ENCODE data around the gene PLEKHJ1. TPM values are rescaled to one million over a fixed set of nuclear protein-coding genes. Genes with fewer than 3 reads are reported as not detected.

PLEKHJ1 gene
- total RNA-seq, 1 experiment from 2014 or later: 94.8 TPM

DNA sequence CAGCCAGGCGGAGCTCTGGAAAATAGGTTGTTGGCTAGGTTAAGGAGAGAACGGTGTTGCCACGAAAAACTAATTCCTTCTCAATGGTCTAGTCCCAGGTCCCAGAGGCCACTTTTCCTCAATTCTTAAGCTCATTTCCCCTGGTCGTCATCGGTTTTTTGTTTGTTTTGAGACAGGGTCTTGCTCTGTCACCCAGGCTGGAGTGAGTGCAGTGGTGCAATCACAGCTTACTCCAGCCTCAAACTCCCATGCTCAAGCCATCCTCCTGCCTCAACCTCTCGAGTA, 1.7 kb upstream of the PLEKHJ1 start:
- TF ChIP-seq EZH2 (IDR thresholded peaks at IDR 0.05; ENCODE audit: low read length, unreplicated experiment) (no peak), EZH2phosphoT487 (IDR thresholded peaks at IDR 0.05; ENCODE audit: borderline replicate concordance, low read length) (no peak)
- TF ChIP-seq, protein P1, sequence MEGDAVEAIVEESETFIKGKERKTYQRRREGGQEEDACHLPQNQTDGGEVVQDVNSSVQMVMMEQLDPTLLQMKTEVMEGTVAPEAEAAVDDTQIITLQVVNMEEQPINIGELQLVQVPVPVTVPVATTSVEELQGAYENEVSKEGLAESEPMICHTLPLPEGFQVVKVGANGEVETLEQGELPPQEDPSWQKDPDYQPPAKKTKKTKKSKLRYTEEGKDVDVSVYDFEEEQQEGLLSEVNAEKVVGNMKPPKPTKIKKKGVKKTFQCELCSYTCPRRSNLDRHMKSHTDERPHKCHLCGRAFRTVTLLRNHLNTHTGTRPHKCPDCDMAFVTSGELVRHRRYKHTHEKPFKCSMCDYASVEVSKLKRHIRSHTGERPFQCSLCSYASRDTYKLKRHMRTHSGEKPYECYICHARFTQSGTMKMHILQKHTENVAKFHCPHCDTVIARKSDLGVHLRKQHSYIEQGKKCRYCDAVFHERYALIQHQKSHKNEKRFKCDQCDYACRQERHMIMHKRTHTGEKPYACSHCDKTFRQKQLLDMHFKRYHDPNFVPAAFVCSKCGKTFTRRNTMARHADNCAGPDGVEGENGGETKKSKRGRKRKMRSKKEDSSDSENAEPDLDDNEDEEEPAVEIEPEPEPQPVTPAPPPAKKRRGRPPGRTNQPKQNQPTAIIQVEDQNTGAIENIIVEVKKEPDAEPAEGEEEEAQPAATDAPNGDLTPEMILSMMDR (conservative IDR thresholded peaks at IDR 0.05; ENCODE audit: low read depth, low read length): no peak
- CTCF ChIA-PET: no interaction called here
- Histone ChIP-seq H3K4me1 (ENCODE audit: insufficient read depth, low read length) (peaks cover 31% of the 10 kb centered on the region), H3K27ac (ENCODE audit: low read length) (0 out of 2 replicates have a peak overlapping the region, but pooled peaks have one; percentile 89), H3K79me2 (ENCODE audit: low read length) (peaks cover 94% of the 10 kb centered on the region), H3F3A (ENCODE audit: low read length, unreplicated experiment) (no peaks in the 10 kb centered on the region), H4K20me1 (ENCODE audit: low read length) (peaks cover 54% of the 10 kb centered on the region), H3K4me3 (ENCODE audit: low read length) (peak overlapping the region; percentile 98), H3K4me2 (ENCODE audit: low read length) (peak overlapping the region; percentile 92), H3K36me3 (ENCODE audit: low read depth, low read length) (0 out of 2 replicates have a peak, but pooled peaks cover 5% of the 10 kb centered on the region), H3K9ac (ENCODE audit: low read length) (peak overlapping the region; percentile 99), H2AFZ (ENCODE audit: low read length) (no peak overlapping the region), H3K9me2 (replicated peaks; ENCODE audit: low read length) (no peaks in the 10 kb centered on the region), H3K9me3 (ENCODE audit: low read length) (no peaks in the 10 kb centered on the region), H3K27me3 (ENCODE audit: low read length) (no peaks in the 10 kb centered on the region)
- POLR2A ChIA-PET (ENCODE audit: unreplicated experiment): interaction anchor here (0.6 kb wide), 1 partner anchor 782 kb away, joined by 3 read pairs; no protein-coding TSS in a partner anchor
- no peak for DNase-seq
- no peak for ATAC-seq
- intact Hi-C loops (cut with micrococcal nuclease): loop anchor here (5.0 to 10.0 kb wide), 2 partner anchors 71 to 77 kb away; no protein-coding TSS in a partner anchor
- BruUV-seq (replicated peaks): no TSS peak

DNA sequence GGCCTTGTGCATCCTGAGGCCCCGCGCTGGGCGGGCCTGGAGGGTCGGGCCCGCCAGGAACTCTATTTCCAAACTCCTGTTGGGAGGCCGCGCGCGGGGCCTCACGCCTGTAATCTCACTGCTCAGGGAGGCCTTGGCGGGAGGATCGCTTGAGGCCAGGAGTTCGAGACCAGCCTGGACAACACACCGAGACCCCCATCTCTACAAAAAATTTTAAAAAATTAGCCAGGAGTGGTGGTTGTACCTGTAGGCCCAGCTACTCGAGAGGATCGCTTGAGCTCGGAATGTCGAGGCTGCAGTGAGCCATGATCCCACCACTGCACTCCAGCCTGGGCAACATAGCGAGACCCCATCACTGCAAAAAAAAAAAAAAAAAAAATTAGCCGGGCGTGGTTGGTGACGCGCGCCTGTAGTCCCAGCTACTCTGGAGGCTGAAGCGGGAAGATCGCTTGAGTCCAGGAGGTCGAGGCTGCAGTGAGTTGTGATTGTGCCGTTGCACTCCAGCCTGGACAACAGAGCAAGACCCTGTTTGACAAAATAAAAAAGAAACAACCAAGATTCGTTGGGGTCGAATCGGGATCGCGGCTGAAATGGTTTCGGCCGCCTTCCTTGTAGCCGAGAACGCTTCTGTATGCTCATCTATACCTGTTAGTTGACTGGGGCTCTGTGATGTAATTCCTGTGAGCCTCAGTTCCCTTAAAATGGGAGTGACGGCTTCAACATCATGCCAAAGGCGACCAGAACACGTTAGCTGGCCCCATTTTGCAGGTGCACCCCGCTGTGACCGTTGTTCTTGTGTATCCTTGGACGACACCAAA, 1.1 kb upstream of the PLEKHJ1 start:
- ChIA-PET POLR2A (ENCODE audit: unreplicated experiment) (interaction anchor here (0.6 kb wide), 1 partner anchor 783 kb away, joined by 3 read pairs; no protein-coding TSS in a partner anchor), CTCF (no interaction called here)
- Histone ChIP-seq H3K4me2 (ENCODE audit: low read length) (peak overlapping the region; percentile 92), H3K4me3 (ENCODE audit: low read length) (peak overlapping the region; percentile 98), H3F3A (ENCODE audit: low read length, unreplicated experiment) (no peaks in the 10 kb centered on the region), H3K9me2 (replicated peaks; ENCODE audit: low read length) (no peaks in the 10 kb centered on the region), H3K36me3 (ENCODE audit: low read depth, low read length) (0 out of 2 replicates have a peak, but pooled peaks cover 5% of the 10 kb centered on the region), H3K4me1 (ENCODE audit: insufficient read depth, low read length) (peaks cover 31% of the 10 kb centered on the region), H2AFZ (ENCODE audit: low read length) (peak overlapping the region; percentile 85; the same call in 1 of the 2 replicates), H3K9ac (ENCODE audit: low read length) (peak overlapping the region; percentile 99), H3K9me3 (ENCODE audit: low read length) (no peaks in the 10 kb centered on the region), H3K27ac (ENCODE audit: low read length) (peak overlapping the region; percentile 89), H3K27me3 (ENCODE audit: low read length) (no peaks in the 10 kb centered on the region), H4K20me1 (ENCODE audit: low read length) (peaks cover 49% of the 10 kb centered on the region), H3K79me2 (ENCODE audit: low read length) (peaks cover 89% of the 10 kb centered on the region)
- TSS peak; percentile 44 for BruUV-seq (replicated peaks)
- TF ChIP-seq EZH2phosphoT487 (IDR thresholded peaks at IDR 0.05; ENCODE audit: borderline replicate concordance, low read length): no peak
- no peak for TF ChIP-seq EZH2 (IDR thresholded peaks at IDR 0.05; ENCODE audit: low read length, unreplicated experiment)
- TF ChIP-seq, protein P1 (conservative IDR thresholded peaks at IDR 0.05; ENCODE audit: low read depth, low read length): no peak
- ATAC-seq: peak; percentile 14; the same call in 1 of the 2 replicates
- intact Hi-C loops (cut with micrococcal nuclease): loop anchor here (5.0 to 10.0 kb wide), 2 partner anchors 70 to 78 kb away; no protein-coding TSS in a partner anchor
- DNase-seq: no peak
